NCI-H526 treated with DMSO at 0.1 percent for 48 hours (cell line): ENCODE results near the gene ECPAS.
"Not testable (repeated sequence)": the region's sequence is repeated elsewhere in the genome, so short reads cannot be mapped to it uniquely, and the experiment has no call there.

Source experiments
- DNase-seq: peaks from one replicate; lab custom pipeline; 2025; lab: John Stamatoyannopoulos, UW

ECPAS gene

DNA sequence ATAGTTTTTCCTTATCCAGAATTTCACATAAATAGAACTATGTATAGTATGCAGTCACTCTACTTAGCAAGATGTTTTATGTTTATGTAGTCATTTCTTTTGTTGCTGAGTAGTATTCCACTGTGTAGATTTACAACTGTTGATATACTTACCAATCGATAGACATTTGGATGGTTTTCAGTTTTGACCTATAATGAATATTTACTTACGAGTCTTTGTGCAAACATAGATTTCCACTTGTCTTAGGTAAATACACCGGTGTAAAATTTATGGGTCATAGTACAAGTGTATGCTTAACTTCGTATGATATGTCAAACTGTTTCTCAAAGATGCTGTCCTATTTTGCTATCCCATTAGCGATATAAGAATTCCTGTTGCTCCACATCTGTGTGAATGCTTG, 134.4 kb downstream of the ECPAS start:
- DNase-seq: no peak

DNA sequence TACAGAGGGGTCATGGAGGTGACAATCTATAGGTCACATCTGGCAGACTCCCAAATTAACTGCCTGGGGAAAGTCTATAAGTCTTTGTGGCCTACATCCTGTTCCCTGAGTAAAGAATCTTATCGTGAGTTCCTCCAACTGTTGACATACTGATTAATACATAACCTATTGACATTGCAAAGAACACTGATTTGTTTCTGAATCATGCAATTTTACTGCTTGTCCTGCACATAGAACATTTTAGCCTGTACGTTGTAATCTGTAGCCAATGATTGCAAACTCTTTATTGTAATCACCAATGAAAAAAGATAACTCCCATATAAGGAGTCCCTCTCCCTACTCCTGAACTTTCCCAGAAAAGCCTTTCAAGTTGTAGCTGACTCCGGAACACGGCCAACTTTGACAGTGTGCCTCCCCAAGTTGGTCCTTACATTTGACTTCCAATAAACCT, 135.3 kb downstream of the ECPAS start:
- no peak for DNase-seq

DNA sequence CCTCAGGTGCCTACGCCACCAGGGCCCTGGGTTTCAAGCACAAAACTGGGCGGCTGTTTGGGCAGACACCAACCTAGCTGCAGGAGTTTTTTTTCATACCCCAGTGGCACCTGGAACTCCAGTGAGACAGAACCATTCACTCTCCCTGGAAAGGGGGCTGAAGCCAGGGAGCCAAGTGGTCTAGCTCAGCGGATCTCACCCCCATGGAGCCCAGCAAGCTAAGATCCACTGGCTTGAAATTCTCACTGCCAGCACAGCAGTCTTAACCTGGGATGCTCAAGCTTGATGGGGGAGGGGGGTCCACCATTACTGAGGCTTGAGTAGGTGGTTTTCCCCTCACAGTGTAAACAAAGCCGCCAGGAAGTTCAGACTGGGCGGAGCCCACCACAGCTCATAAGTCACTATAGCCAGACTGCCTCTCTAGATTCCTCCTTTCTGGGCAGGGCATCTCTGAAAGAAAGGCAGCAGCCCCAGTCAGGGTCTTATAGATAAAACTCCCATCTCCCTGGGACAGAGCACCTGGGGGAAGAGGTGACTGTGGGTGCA, 149.8 kb downstream of the ECPAS start:
- not testable (repeated sequence) for DNase-seq

DNA sequence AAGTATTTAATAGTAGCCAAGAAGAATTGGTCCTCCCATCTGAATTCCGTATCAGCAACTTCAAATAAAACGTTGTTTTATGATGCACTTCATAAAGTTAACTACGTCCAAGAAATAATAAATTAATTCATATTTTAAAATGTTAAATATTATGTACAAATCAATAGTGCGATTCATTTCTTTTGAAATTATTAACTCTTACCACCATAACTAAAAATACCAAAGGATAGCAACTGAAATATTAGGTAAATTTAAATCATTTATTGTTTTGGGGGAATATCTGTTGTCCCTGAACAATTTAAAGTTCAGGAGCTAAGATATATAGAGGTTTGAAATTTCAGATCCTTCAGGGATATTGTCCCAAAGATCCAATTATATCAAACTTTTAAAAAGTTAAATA, 154.1 kb downstream of the ECPAS start, which contains the start of gene OR2K2:
Gene OR2K2, minus strand, starts transcription at position 101 of the 400 bp plus-strand sequence. CDS start 1,791 bp downstream, outside the sequence.
- DNase-seq: no peak

DNA sequence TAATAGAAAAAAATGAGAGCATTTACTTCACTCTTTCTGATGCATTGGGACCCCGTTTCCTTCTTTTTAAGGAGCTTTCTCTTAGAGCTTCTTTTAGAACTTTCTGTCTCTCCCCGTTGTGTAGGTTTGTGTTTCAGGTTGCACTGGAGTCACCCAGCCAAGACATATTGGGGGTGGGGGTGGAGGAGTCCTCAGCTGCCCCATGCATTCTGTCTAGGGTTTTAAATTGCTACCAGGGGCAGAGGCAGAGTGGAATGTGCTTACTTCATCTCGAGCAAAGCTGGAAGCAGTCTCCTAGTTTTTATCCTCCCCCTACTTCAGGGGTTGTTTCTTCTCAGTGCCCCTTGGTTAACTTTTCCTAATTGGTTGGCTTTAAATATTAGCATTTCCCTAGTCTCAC, 163.6 kb downstream of the ECPAS start:
- DNase-seq: no peak

DNA sequence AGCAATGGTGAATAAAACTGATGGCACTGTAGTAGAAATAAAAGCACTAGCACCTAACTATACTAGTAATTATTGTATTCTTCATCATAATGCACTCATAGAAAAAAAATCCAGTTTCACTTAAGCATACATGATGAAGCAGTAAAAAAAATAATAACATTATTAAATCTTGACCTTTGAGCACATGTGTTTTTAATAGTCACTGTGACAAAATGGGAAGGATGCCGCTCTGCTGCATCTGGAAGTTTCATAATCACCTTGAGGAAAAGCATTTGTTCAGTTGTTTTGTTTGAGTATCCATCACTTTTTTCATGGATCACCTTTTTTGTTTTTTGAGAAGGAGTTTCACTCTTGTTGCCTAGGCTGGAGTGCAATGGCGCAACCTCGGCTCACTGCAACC, 167.4 kb downstream of the ECPAS start:
- DNase-seq: no peak
